ENCODE results near the gene CCNB1IP1. TPM values are rescaled to one million over a fixed set of nuclear protein-coding genes. Genes with fewer than 3 reads are reported as not detected.
"Not testable (repeated sequence)": the region's sequence is repeated elsewhere in the genome, so short reads cannot be mapped to it uniquely, and the experiment has no call there.

The CCNB1IP1 gene
- total RNA-seq, 2 experiments from 2014 or later: 79.0 to 82.7 TPM

- Mint-ChIP-seq H3K4me1 (ENCODE audit: low read depth) (peaks cover 23% of the 10 kb centered on the region), H3K36me3 (ENCODE audit: low read depth) (peaks cover 10% of the 10 kb centered on the region), H3K27ac (peak within 1 kb of the TSS; percentile 87), H3K9me3 (no peaks in the 10 kb centered on the region), H3K27me3 (no peaks in the 10 kb centered on the region), H3K4me3 (peak within 1 kb of the TSS; percentile 97)
- ATAC-seq (peak; percentile 98), DNase-seq (peak; percentile 89)
- intact Hi-C loops (cut with micrococcal nuclease): no loop called here
- ChIA-PET CTCF (interaction anchor here (0.9 to 1.8 kb wide), 8 partner anchors 10 to 376 kb away, joined by 3 to 10 read pairs (median 4); no protein-coding TSS in a partner anchor), POLR2A (interaction anchor here (2.2 kb wide), 1 partner anchor 38 kb away, joined by 6 read pairs; the partner anchor contains the start of gene PARP2)
- TF ChIP-seq CTCF (IDR thresholded peaks at IDR 0.05): peak; percentile 78
These were observed 27.6 kb downstream of the CCNB1IP1 start, which contains the start of gene TTC5 for GRCh38 chr14:20305265-20306078. TTC5 (minus strand) TSS chr14:20305951; CDS start chr14:20305937, 14 bp downstream.

GRCh38 chr14:20302042-20302755 lies 30.9 kb downstream of the CCNB1IP1 start:
- no peak for TF ChIP-seq CTCF (IDR thresholded peaks at IDR 0.05)
- Mint-ChIP-seq H3K36me3 (ENCODE audit: low read depth) (peaks cover 15% of the 10 kb centered on the region), H3K27ac (no peak overlapping the region), H3K4me1 (ENCODE audit: low read depth) (peaks cover 23% of the 10 kb centered on the region), H3K9me3 (no peaks in the 10 kb centered on the region), H3K4me3 (no peak overlapping the region), H3K27me3 (no peaks in the 10 kb centered on the region)
- intact Hi-C loops (cut with micrococcal nuclease): no loop called here
- ChIA-PET CTCF (no interaction called here), POLR2A (no interaction called here)
- DNase-seq (no peak), ATAC-seq (no peak)

- Mint-ChIP-seq H3K9me3 (no peaks in the 10 kb centered on the region), H3K36me3 (ENCODE audit: low read depth) (peaks cover 23% of the 10 kb centered on the region), H3K4me3 (no peak overlapping the region), H3K27me3 (no peaks in the 10 kb centered on the region), H3K27ac (no peak overlapping the region), H3K4me1 (ENCODE audit: low read depth) (peaks cover 6% of the 10 kb centered on the region)
- POLR2A ChIA-PET: interaction anchor here (0.8 kb wide), 1 partner anchor 676 kb away, joined by 3 read pairs; no protein-coding TSS in a partner anchor
- peak; percentile 27 for ATAC-seq
- intact Hi-C loops (cut with micrococcal nuclease): no loop called here
- CTCF ChIA-PET: interaction anchor here (1.4 kb wide), 1 partner anchor 11 kb away, joined by 3 read pairs; the partner anchor contains the start of gene TTC5
- DNase-seq: peak; percentile 26
- no peak for TF ChIP-seq CTCF (IDR thresholded peaks at IDR 0.05)
These were observed 38.0 kb downstream of the CCNB1IP1 start for GRCh38 chr14:20295067-20295466.

- ChIA-PET CTCF (no interaction called here), POLR2A (interaction anchor here (0.8 kb wide), 1 partner anchor 676 kb away, joined by 3 read pairs; no protein-coding TSS in a partner anchor)
- Mint-ChIP-seq H3K4me3 (no peak overlapping the region), H3K4me1 (ENCODE audit: low read depth) (peaks cover 6% of the 10 kb centered on the region), H3K36me3 (ENCODE audit: low read depth) (peaks cover 25% of the 10 kb centered on the region), H3K9me3 (no peaks in the 10 kb centered on the region), H3K27me3 (no peaks in the 10 kb centered on the region), H3K27ac (peak overlapping the region; percentile 23)
- TF ChIP-seq CTCF (IDR thresholded peaks at IDR 0.05): no peak
- DNase-seq: no peak
- no peak for ATAC-seq
- intact Hi-C loops (cut with micrococcal nuclease): no loop called here
These were observed 38.4 kb downstream of the CCNB1IP1 start for GRCh38 chr14:20294636-20295035.

GRCh38 chr14:20281998-20282397 lies 51.1 kb downstream of the CCNB1IP1 start:
- DNase-seq; H3K4me3 Mint-ChIP-seq; POLR2A ChIA-PET; intact Hi-C loops (cut with micrococcal nuclease); H3K27me3 Mint-ChIP-seq; H3K27ac Mint-ChIP-seq; ATAC-seq; CTCF ChIA-PET: not testable (repeated sequence)
- Mint-ChIP-seq H3K4me1 (ENCODE audit: low read depth) (peaks cover 20% of the 10 kb centered on the region), H3K9me3 (peaks cover 11% of the 10 kb centered on the region), H3K36me3 (ENCODE audit: low read depth) (peaks cover 72% of the 10 kb centered on the region)

- H3K9me3 Mint-ChIP-seq: peaks cover 15% of the 10 kb centered on the region
- peaks cover 64% of the 10 kb centered on the region for H3K36me3 Mint-ChIP-seq (ENCODE audit: low read depth)
- H3K4me3 Mint-ChIP-seq; CTCF ChIA-PET; H3K27me3 Mint-ChIP-seq; ATAC-seq; intact Hi-C loops (cut with micrococcal nuclease); H3K27ac Mint-ChIP-seq; POLR2A ChIA-PET; DNase-seq: not testable (repeated sequence)
- peaks cover 20% of the 10 kb centered on the region for H3K4me1 Mint-ChIP-seq (ENCODE audit: low read depth)
These were observed 52.8 kb downstream of the CCNB1IP1 start for GRCh38 chr14:20280265-20280664.
